ENCODE results near the gene NDUFV3.
"Not testable (repeated sequence)": the region's sequence is repeated elsewhere in the genome, so short reads cannot be mapped to it uniquely, and the experiment has no call there.

NDUFV3 gene

DNA sequence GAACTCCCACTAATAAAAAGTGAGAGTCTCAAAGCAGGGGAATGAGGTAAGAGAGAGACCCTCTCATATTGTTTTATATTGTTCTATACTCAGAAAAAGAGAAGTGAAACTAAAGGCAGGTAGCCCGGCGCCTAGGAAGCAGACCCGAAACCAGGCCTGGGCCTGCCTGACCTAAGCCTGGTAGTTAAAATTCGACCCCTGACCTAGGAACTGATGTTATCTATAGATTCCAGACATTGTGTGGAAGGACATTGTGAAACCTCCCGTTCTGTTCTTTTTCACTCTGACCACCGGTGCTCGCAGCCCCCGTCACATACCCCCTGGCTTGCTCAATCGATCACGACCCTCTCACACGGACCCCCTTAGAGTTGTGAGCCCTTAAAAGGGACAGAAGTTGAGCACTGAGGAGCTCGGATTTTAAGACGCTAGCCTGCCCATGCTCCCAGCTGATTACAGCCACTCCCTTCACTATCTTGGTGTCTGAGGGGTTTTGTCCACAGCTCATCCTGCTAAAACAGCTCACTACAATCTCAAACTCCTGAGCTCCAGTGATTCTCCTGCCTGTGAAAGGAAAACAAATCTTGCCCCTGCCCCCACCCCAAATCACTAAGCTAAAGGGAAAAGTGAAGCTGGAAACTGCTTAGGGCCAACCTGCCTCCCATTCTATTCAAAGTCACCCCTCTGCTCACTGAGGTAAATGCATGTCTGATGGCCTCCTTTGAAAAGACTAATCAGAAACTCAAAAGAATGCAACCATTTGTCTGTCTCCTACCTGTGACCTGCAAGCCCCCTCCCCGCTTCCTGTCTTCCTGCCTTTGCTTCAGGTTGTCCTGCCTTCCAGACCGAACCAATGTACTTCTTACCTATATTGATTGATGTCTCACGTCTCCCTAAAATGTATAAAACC, 44.2 kb downstream of the NDUFV3 start:
- not testable (repeated sequence) for DNase-seq

DNA sequence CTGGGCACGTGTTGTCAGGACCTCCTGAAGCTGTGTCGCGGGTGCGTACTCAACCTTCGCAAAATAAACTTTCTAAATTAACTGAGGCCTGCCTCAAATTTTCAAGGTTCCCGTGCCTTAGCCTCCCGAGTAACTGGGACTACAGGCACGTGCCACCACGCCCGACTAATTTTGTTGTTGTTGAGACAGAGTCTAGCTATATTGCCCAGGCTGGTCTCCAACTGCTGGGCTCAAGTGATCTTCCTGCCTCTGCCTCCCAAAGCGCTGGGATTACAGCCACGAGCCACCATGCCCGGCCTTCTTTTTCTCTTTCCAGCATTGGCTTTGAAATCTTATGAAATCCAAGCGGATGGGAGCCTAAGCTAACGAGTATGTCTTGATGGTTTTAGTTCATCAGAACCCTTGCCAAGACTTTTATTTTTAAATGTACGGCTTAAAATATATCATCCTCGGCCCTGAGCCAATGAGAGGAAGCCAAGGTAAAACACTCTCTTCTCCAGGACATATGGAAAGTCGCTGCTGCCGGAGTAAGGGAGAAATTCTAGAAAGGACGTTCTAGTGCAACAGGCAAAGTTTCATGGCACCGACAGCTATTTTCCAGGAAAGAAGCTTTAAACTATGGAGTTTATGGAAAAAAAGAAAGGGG, 45.0 kb downstream of the NDUFV3 start:
- no peak for DNase-seq

DNA sequence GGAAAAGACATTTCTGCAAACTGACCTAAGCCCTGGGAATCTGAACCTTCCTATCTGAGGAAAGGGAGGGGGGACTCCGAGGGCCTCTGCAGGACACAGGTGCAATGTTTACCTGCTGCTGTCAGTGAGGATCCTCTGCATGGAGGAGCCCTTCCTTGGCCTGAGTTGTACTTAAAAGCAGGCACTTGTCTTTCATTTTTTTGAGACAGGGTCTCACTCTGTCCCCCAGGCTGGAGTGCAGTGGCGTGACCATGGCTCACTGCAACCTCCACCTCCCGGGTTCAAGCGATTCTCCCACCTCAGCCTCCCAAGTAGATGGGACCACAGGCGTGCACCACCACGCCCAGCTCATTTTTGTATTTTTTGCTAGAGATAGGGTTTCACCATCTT, 45.5 kb downstream of the NDUFV3 start:
- DNase-seq = not testable (repeated sequence)

- DNase-seq = no peak
Measured at GRCh38 chr21:42939582-42940413, 46.7 kb downstream of the NDUFV3 start.

GRCh38 chr21:42941696-42942085, 48.6 kb downstream of the NDUFV3 start:
- no peak for DNase-seq

DNA sequence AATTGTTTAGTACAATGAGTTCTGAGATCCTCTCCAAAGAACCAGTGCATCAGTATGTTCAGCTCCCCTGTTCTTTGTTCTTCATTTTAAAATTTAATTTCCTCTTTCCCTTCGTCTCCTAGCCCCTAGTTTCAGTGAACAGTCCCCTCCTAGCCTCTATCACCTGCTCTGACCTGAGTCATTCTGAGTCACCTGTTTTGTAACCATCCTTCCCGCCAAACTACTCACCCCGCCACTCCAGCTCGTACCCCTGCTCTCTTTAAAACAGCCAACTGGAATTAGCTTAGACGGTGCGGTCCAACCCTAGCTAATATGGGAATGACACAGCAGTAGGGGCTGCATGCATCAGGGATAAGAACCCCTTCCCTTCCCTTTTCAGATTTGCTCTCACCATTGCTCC, 49.1 kb downstream of the NDUFV3 start:
- DNase-seq = no peak

DNA sequence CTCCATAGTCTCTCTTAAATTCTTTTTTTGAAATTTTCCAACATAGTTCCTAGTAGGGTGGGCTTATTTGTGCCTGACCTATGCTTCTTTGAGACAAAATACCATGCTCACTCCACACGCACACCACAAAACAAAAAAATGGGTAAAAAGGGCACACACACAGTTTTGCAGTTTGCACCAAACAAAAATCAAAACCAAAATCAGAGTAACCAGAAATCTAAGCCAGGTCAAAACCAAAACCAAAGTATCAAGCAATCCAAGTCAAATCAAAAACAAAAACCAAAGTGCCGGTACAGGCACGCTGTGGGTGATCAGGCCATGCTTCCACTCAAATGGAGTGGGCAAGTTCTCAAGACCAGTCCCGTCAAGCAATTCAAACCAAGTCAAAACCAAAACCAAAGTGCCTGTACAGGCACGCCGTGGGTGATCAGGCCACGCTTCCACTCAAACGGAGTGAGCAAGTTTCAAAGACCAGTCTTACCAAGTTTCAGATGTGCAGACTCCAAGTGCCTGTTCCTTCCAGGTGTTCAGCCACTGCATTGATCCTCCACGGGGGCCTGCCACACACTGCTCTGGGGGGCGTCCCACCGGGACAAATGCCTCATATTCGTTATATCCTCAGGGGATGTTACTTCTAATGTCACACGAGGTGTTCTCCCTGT, 56.1 kb downstream of the NDUFV3 start:
- not testable (repeated sequence) for DNase-seq

- not testable (repeated sequence) for DNase-seq
Measured at GRCh38 chr21:42951193-42951592, 58.1 kb downstream of the NDUFV3 start.

- DNase-seq = no peak
Measured at GRCh38 chr21:42956824-42957630, 63.9 kb downstream of the NDUFV3 start.

GRCh38 chr21:42958122-42958521, 65.0 kb downstream of the NDUFV3 start:
- not testable (repeated sequence) for DNase-seq

DNA sequence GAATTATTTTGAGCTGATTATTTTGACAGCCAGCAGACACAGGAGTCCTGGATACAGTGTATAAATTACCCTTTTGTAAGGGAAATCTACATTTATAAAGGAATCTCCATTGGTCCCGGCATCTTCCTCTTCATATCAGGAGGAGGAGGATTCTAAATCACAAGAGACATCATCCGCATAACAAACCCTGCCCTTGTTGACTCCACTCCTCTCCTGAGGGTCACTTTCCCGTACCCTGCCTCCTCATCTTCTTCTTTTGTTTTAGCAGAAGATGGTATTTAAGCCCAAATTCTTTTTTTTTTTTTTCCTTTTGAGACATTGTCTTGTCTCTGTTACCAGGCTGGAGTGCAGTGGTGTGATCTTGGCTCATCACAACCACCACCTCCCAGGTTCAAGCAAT, 66.6 kb downstream of the NDUFV3 start:
- DNase-seq = no peak

DNA sequence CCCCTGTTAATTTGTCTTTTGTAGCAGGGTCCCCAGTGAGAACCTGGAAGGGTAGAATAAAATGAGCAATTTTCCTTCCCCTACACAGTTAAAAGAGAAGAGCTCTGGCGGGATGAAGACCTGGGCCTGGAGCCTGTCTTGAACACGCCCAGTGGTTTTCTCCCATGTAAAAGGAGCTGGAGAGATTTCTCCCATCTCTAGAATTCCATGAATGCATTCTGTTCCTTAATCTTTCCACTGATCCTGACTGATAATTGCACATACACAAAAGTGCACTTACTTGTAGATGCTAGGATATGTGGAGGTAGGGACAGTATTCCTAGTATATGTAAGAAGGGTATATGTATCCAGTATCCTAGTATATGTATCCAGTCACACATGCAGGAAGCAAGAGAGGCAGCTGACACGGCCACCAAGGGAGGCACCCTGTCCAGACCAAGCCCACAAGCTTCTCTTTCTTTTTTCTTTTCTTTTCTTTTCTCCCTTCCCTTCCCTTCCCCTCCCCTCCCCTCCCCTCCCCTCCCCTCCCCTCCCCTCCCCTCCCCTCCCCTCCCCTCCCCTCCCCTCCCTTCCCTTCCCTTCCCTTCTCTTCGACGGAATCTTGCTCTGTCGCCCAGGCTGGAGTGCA, 69.4 kb downstream of the NDUFV3 start:
- no peak for DNase-seq
